ENCODE data around the gene MYOT.

GRCh38 chr5:137838976-137839375 is 28.7 kb upstream of the MYOT start:
- TF ChIP-seq CTCF (IDR thresholded peaks at IDR 0.05): no peak
- TF ChIP-seq POLR2A (IDR thresholded peaks at IDR 0.05): no peak
